ENCODE results near the gene C1orf35.

DNA sequence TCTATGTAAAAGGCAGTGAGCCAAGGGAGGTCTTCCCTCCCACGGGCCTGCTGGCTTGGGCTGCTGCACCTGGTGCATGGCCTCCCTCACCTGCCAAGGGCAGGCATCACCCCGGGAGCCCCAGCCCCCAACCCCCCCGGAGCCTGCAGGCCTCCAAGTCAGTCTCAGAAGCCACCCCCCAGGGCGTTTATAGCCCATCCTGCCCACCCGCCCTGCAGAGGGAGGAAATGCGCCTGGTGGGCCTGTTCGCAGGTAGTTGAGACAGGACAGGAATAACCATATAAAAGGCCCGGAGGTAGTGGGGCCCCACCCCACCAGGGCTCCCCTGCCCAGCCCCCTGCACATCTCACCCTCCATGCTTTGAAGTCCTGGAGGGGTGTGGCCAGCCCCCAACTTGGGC lies 38.8 kb downstream of the C1orf35 start:
- TF ChIP-seq, protein P1, sequence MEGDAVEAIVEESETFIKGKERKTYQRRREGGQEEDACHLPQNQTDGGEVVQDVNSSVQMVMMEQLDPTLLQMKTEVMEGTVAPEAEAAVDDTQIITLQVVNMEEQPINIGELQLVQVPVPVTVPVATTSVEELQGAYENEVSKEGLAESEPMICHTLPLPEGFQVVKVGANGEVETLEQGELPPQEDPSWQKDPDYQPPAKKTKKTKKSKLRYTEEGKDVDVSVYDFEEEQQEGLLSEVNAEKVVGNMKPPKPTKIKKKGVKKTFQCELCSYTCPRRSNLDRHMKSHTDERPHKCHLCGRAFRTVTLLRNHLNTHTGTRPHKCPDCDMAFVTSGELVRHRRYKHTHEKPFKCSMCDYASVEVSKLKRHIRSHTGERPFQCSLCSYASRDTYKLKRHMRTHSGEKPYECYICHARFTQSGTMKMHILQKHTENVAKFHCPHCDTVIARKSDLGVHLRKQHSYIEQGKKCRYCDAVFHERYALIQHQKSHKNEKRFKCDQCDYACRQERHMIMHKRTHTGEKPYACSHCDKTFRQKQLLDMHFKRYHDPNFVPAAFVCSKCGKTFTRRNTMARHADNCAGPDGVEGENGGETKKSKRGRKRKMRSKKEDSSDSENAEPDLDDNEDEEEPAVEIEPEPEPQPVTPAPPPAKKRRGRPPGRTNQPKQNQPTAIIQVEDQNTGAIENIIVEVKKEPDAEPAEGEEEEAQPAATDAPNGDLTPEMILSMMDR (conservative IDR thresholded peaks at IDR 0.05 in 1 of 2, IDR thresholded peaks at IDR 0.05 in 1 of 2; ENCODE audit: low read depth in 1 of 2, low read length in 2 of 2) = no peak
- no peak for TF ChIP-seq EZH2 (IDR thresholded peaks at IDR 0.05; ENCODE audit: low read length, missing control alignments)
